Choroid plexus epithelial cell (primary cell): ENCODE results near the gene CD151.

Experiments used
- DNase-seq: peaks from one replicate; pipeline ENCODE4 v3.0.0-alpha.2; 2010; ENCODE audit warnings: low read depth
- H3K4me3 ChIP-seq: 2 replicates; pipeline ENCODE4 v1.5.1; 2011; ENCODE audit warnings: low read depth, mild to moderate bottlenecking, control low read depth, low read length, moderate library complexity
- TF ChIP-seq, protein P1 (sequence below): conservative IDR thresholded peaks from 2 replicates; pipeline ENCODE4 v1.5.1; 2011; ENCODE audit warnings: low read depth, mild to moderate bottlenecking, control low read depth, inconsistent platforms, low read length, moderate library complexity

Gene CD151

DNA sequence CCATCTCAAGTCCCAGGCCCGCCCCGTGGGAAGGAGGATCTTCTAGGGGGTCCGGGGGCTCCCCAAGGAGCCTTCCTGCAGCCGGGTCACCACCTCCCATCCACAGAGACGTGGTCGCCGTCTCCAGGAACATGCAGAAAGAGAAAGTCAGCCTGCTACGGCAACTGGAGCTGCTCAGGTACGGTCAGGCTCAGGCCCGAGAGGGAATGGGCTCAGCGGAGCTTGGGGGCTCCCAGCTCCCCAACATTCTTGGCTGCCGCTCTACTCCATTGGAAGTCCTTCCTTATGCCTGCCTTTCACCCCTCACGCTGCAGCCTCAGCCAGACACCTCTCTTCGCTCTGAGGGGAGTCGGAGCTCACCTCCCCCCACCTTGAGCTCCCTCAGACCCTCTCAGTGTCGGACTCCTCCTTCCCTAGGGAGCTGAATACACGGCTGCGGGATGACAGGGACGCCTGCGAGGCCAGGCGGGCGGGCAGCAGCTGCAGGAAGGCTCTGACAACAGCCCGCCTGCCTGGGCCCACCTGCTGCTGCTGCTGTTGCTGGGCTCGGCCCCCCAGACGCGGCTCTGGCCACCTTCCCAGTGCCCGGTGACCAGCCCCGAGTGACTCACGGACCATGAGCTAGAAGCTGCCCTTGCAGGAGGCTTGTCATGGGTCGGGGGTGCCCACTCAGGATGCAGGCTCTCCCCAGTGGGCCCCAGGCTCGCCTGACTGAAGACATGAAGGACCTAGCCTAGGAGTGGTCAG is 1.5 kb upstream of the CD151 start:
- peak; percentile 60 for DNase-seq
- TF ChIP-seq, protein P1, sequence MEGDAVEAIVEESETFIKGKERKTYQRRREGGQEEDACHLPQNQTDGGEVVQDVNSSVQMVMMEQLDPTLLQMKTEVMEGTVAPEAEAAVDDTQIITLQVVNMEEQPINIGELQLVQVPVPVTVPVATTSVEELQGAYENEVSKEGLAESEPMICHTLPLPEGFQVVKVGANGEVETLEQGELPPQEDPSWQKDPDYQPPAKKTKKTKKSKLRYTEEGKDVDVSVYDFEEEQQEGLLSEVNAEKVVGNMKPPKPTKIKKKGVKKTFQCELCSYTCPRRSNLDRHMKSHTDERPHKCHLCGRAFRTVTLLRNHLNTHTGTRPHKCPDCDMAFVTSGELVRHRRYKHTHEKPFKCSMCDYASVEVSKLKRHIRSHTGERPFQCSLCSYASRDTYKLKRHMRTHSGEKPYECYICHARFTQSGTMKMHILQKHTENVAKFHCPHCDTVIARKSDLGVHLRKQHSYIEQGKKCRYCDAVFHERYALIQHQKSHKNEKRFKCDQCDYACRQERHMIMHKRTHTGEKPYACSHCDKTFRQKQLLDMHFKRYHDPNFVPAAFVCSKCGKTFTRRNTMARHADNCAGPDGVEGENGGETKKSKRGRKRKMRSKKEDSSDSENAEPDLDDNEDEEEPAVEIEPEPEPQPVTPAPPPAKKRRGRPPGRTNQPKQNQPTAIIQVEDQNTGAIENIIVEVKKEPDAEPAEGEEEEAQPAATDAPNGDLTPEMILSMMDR: no peak
- no peak overlapping the region for H3K4me3 ChIP-seq

DNA sequence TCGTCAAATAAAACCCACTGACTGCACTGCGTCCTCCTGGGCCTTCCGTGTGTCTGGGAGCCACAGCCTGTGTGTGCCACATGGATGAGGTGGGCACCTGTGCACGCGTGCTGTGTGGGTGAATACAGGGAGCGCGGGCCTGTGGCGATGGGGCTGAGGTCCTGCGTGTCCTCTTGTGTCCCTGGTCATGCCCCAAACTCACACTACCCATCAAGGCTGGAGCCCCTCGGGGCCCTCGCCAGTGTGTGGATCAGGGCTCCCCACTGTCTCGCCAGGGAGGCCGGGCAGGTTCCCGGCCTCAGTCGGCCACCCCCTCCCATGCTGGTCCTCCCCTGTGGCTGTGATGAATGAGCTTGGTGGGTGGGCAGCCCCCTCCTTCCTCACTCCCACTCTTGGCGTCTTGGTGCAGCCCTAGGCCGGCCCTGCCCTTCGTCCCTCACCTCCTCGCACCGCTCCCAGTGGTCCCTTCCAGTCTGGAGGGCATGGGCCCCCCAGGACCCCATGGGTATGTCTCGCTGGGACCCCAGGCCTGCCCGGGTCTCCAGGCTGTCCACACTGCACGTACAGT is 707 bp upstream of the CD151 start:
- H3K4me3 ChIP-seq: peak overlapping the region; percentile 59
- no peak for DNase-seq
- TF ChIP-seq, protein P1: no peak

DNA sequence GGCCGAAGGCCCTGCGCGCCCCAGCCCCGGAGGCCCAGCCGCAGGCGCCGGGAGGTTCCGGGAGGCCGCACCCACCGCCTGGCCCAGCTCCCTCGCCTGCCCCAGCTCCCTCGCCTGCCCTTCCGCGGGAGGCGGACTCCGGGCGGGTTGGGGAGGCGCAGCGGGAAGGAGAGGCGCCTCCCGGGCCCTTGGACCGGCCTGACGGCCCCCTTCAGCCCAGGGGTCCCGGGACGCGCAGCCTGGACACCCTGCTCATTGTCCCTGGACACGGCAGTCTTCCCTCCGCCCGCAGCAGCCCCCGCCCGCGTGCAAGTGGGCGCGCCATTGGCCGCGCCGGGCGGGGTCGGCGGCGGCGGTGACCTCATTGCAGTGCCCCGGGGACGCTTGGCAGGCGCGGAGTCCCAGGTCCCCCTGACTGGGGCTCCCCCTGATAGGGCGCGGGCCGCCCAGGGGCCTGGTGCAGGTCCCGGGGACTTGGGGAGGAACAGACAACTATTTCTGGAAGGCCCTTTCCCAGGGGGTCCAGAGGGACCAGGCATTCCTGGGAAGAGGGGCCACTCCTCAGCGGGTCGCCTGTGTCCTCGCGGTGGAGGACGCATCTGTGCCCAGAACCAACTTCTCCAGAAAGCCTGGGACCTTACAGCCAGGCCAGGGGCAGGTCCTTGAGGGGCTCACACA is 501 bp downstream of the CD151 start:
- TF ChIP-seq, protein P1: no peak
- peak; percentile 42 for DNase-seq
- H3K4me3 ChIP-seq: peak overlapping the region; percentile 72

DNA sequence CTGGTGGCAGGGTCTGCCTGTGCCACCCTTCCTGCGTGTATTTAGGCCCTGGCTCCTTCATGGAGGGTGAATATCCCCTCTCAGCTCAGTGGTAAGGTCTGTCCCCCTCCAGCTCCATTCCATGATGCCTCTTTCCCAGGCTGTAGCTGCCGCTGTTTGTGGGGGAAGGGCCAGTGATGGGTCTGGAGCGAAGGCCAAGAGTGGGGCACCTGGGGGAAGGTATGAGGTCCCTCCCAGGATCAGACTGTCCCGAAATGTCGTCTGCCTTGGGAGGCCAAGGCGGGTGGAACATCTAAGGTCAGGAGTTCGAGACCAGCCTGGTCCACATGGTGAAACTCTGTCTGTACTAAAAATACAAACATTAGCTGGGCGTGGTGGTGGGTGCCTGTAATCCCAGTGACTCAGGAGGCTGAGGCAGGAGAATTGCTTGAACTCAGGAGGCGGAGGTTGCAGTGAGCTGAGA is 1.1 kb downstream of the CD151 start:
- peak; percentile 31 for DNase-seq
- TF ChIP-seq, protein P1: no peak
- H3K4me3 ChIP-seq: peak overlapping the region; percentile 72

DNA sequence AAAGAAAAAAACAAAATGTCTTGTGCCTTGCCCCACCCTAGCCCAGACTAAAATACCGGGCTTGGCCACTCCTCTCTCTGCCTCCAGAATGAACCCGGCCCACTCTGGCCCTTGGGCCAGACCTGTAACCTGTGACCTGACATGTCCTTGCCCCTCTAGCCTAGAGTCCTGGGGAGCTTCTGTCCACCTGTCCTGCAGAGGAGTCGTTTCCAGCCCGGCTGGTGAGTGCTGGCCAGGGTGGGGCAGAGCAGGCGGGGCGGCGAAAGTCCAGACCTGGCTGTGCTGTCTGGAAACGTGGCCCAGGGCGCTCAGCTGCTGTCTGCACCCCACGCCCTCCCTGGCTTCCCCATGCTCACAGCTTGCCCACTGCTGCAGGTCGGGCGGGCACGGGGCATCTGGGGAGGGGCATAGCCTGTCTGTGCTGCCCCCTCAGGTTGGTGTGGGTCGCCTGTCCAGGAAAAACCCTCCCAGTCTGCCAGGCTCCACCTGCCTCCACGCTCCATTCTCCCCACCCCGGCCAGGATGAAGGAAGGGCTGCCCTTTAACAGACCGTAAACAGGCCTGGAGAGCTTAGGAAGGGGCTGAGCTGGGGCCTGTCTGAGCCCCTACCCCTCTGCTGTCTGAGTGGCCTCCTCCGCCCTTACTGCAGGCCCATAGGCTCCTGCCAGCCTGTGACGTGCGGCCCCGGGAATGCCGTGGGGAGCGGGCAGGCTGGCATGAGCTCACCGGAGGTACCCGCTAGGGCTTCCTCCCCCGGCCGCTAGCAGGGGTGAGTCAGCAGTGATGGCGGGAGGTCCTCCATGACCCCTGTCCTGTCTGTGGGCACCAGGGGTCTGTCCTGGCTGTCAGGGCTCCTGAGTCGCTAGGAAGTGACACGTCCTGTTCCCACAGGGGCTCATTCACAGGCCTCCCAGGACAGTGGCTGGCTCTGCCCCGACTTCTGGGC is 1.9 kb downstream of the CD151 start:
- H3K4me3 ChIP-seq: peak overlapping the region; percentile 30
- peak; percentile 38 for DNase-seq
- TF ChIP-seq, protein P1: no peak

DNA sequence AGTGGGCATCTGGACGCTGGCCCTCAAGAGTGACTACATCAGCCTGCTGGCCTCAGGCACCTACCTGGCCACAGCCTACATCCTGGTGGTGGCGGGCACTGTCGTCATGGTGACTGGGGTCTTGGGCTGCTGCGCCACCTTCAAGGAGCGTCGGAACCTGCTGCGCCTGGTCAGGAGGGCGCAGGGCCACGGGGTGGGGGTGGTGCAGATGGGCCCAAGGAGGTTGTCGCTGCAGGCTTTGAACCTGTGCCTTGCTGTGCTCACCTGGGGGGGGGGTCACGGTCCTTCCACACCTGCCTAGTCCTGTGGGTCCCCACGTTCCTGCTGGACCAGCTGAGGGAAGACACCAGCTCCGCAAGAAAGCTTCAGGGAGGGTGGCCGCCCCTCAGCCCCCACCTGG is 3.5 kb downstream of the CD151 start:
- no peak overlapping the region for H3K4me3 ChIP-seq
- DNase-seq: no peak
- TF ChIP-seq, protein P1: no peak
